COLO829 (cell line): ENCODE data around the gene TRPC4.
A peak's percentile ranks its signal among the peaks of the same experiment; 100 is the strongest.

ENCODE experiments used
- DNase-seq: peaks from one replicate; pipeline ENCODE4 v3.0.0; 2012; ENCODE audit warnings: low spot score

TRPC4 gene

DNA sequence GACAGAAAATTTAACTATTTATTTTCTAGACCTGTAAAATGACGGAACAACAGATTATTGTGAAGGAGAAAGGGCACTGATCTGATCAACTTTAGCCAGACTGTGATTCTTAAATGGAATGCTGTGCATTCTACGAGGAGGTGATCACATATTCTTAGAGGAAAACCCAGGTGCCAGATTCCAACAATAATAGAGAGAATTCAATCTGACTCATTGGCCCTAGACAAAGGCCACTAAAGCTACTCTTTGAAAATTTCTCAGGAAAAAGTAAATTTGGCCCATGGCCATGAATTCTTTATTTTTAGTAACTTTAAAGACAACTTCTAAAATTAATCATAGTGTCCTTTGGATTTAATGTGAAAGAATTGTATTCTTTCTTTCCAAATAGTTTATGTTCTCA is 212.4 kb downstream of the TRPC4 start:
- DNase-seq, result no peak

DNA sequence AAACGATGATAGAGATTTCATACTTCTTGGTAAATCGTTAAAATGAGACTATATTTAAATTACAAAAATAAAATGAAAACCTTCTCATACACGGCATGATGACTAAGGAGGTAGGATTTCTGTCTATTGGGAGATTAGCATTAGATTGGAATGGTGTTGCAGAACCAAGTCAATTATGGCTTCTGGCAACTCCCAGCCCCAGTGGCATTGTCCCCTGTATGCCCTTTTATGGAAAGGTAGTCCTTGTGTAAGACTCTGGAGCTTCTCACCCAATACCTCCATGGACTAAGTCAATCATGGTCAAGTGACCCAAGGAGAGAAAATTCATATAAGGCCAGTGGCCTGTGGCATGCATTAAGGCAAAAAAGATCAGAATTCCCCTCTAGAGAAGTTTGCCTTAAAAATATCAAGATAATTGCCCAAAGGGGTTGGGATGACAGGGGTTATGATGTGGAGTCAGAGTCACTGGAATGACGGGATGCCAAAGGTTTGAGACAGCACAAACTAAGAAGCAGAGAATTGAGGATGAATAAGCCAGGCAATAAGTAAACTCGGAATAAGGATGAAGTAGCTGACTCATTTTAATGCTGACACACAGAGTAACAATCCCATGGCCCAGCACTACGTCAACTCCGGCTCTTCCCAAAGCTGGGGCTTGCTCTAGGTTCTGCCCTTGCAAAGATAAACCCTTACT is 213.2 kb downstream of the TRPC4 start:
- DNase-seq, result peak; percentile 8

GRCh38 chr13:37652596-37652995 is 217.0 kb downstream of the TRPC4 start:
- DNase-seq, result no peak

DNA sequence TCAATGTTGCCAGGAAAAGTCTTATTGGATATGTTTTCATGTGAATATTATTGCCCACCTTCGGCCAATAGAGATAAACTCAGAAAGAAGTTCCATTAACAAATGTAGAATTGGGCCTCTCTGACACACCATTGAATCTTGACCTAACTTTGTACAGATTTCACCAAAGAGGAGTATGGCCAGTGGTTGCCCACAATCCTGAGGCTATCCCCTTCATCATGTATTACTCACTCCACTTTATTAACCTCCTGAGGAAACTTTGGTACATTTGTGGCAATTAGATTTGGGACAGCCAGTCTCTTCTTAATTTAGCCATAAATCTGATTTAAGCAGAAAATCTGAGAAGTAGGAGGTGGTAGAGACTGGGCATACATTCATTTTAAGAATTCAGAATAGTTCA is 217.7 kb downstream of the TRPC4 start:
- DNase-seq, result no peak

- no peak for DNase-seq
Measured at GRCh38 chr13:37648609-37649008, 221.0 kb downstream of the TRPC4 start.

DNA sequence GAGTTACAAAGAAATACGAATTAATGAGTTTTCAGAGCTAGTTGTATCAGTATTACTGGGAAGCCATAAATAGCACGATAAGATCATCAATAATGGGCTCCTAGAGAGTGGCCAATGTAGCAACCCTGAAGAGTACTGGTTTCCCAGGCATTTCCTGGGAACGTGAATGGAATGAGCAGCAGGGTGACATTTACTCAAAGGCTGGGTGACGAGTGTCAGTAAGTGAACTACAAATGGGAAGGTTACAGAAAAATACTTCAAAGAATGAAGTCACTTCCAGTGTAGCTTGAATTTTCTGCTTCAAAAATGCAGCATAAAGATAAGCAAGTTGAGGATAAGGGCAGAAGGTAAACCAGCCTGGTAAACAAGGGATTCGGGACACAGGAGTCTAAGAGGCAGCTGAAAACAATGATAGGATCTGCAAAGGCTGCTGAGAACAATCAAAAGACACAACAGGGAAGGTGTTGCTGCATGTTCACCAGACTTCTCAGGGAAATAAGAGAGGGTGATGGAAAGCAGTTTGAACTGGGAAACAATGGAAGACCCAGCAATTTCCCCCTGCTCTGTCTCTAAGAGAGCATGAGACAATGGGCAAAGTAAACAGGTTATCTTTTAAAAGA is 222.4 kb downstream of the TRPC4 start:
- no peak for DNase-seq

GRCh38 chr13:37646531-37646930 is 223.0 kb downstream of the TRPC4 start:
- no peak for DNase-seq

GRCh38 chr13:37645181-37645740 is 224.3 kb downstream of the TRPC4 start:
- no peak for DNase-seq

DNA sequence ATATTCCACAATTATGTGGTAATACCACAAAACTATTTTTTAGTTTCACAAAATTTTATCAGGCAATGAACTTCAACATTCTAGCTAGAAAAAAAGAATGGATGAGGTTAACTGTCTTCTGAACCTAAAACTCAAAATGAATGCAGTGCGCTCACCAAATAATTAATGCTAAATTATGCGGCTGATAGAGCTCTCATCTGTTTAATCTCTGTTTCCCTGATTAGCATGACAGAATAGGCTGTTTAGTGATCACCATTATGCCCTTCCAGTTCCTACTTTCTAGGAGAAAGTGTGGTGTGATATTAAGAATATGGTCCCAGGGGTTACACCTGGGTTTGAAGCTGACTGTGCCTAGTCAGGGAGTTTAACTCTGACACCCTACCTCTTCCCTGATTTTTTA is 228.2 kb downstream of the TRPC4 start:
- no peak for DNase-seq

GRCh38 chr13:37640499-37640898 is 229.1 kb downstream of the TRPC4 start:
- peak; percentile 34 for DNase-seq

DNA sequence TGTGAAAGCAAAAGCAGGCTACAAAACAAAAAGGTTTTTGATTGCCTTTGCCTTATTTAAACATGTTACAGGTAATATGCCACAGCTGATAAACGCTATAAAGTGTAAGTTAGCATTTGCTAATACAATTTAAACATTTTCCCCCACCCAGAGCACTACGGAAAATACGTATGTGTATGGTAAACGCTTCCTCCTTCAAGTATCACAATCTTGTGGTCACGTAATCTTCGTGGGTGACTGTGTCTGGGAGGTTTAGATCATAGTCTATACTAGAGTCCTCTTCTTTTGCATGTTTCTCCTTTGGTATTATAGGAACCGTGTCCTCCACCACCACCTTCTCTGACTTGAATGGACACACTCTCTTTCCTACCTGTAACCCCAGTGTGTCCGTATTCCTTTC is 232.9 kb downstream of the TRPC4 start:
- no peak for DNase-seq

DNA sequence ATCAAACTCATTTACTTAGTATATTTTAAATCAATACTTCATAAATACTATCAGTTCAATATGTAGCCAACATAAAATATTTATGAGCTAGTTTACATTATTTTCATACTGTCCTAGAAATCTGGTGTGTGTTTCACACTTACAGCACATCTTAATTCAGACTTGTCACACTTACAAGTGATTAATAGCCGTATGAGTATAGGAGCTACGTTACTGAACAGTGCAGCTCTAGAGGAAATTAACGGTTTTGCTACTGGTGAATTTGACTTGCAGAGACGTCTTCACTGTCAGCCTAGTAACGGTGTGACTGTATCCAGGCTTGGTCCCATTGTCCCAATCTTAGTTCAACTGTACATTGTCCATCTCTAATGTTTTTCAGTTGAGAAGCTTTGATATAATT is 237.3 kb downstream of the TRPC4 start:
- DNase-seq, result no peak

GRCh38 chr13:37627428-37627827 is 242.1 kb downstream of the TRPC4 start:
- no peak for DNase-seq

- DNase-seq, result no peak
Measured at GRCh38 chr13:37621811-37622361, 247.7 kb downstream of the TRPC4 start.

GRCh38 chr13:37618554-37618953 is 251.0 kb downstream of the TRPC4 start:
- DNase-seq, result no peak

DNA sequence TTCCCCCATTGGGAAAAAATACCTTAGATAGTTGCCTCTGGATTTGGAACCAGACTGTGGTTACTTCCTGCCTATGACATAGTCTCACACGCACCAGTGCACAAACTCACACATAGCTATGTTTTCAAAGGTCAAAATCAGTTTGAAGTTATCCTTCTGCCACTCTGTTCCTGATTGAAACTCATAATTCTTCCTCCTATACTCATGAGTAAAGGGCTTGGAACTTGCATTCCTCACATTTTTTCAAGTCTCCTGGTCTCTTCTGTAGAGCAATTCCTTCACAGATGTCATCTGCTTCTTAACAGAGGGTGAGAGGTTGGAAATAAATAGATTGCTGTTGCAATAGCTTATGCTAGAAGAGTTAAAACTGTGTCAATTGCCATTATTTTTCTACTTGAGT is 252.4 kb downstream of the TRPC4 start:
- DNase-seq, result no peak

- no peak for DNase-seq
Measured at GRCh38 chr13:37616131-37616530, 253.4 kb downstream of the TRPC4 start.

- no peak for DNase-seq
Measured at GRCh38 chr13:37615276-37615675, 254.3 kb downstream of the TRPC4 start.

- DNase-seq, result no peak
Measured at GRCh38 chr13:37613638-37614037, 255.9 kb downstream of the TRPC4 start.

DNA sequence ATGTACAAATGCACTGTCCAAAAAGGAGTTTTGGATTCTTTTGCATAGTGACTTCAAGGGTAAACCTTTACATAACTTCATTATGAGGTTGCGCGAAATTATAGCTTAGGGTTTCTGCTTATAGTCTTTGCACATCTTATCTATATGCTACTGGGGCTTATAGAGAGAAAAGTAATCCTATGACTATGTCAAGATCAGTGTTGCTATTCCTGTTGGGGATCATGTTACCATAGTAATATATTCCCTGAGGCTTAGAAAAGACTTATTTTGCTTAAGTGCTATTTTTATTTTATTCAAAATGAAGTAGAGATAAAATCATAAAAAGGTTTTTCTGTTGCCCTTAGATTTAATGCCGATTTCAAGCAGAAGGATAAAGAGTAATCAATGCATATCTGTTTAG is 256.3 kb downstream of the TRPC4 start:
- DNase-seq, result no peak

DNA sequence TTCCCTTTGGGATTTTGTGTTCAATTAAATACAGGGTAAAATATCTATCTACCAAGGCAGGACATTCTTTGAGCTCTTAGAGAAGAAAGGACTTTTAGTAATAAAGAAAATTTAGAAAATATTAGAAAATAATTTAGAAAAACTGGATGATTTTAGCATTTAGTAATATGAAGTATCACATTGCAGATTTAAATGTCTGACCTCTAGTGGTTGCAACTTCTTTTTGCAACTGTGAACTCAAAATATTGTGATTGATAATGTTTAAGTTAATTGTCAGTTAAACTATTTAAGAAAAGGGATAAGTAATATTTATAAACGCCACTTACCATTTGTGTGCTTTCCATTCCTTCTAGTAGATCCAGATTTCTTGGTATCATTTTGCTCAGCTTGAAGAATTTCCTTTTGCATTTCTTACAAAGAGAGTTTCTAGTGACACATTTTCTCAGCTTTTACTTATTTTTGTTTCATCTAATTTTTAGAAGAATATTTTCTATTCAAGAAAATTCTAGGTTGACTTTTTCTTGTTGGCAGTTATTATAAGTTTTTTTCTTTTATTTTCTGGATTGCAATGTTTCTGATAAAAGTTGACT is 260.7 kb downstream of the TRPC4 start:
- DNase-seq, result no peak

GRCh38 chr13:37602733-37603381 is 266.7 kb downstream of the TRPC4 start:
- DNase-seq, result no peak
